Measurements from ENCODE around the gene AHR. TPM values are rescaled to one million over a fixed set of nuclear protein-coding genes. Genes with fewer than 3 reads are reported as not detected.

The AHR gene
- total RNA-seq, 1 donor from 2014 or later: 41.0 TPM

GRCh38 chr7:17300012-17300411 is 1.6 kb downstream of the AHR start:
- Mint-ChIP-seq H3K27me3 (peaks cover 28% of the 10 kb centered on the region), H3K36me3 (peaks cover 7% of the 10 kb centered on the region), H3K27ac (peak overlapping the region; percentile 88), H3K4me1 (ENCODE audit: unreplicated experiment) (peaks cover 8% of the 10 kb centered on the region), H3K9me3 (peaks cover 10% of the 10 kb centered on the region), H3K4me3 (peak overlapping the region; percentile 92)
- no peak for DNase-seq (ENCODE audit: extremely low spot score, unreplicated experiment)
- TF ChIP-seq CTCF (conservative IDR thresholded peaks at IDR 0.05): no peak

GRCh38 chr7:17300437-17300836 is 2.0 kb downstream of the AHR start:
- Mint-ChIP-seq H3K27ac (peak overlapping the region; percentile 88), H3K4me1 (ENCODE audit: unreplicated experiment) (peaks cover 13% of the 10 kb centered on the region), H3K27me3 (peaks cover 28% of the 10 kb centered on the region), H3K36me3 (peaks cover 7% of the 10 kb centered on the region), H3K9me3 (peaks cover 10% of the 10 kb centered on the region), H3K4me3 (peak overlapping the region; percentile 92)
- no peak for TF ChIP-seq CTCF (conservative IDR thresholded peaks at IDR 0.05)
- no peak for DNase-seq (ENCODE audit: extremely low spot score, unreplicated experiment)

GRCh38 chr7:17301471-17302456 is 3.3 kb downstream of the AHR start:
- H3K4me3 Mint-ChIP-seq: peak overlapping the region; percentile 53
- peak; percentile 85 for TF ChIP-seq CTCF (conservative IDR thresholded peaks at IDR 0.05)
- peaks cover 10% of the 10 kb centered on the region for H3K9me3 Mint-ChIP-seq
- peaks cover 21% of the 10 kb centered on the region for H3K27me3 Mint-ChIP-seq
- H3K4me1 Mint-ChIP-seq (ENCODE audit: unreplicated experiment): peaks cover 13% of the 10 kb centered on the region
- no peak overlapping the region for H3K27ac Mint-ChIP-seq
- peaks cover 7% of the 10 kb centered on the region for H3K36me3 Mint-ChIP-seq
- no peak for DNase-seq (ENCODE audit: extremely low spot score, unreplicated experiment)

- Mint-ChIP-seq H3K4me3 (peak overlapping the region; percentile 69), H3K36me3 (peaks cover 6% of the 10 kb centered on the region), H3K27me3 (peaks cover 17% of the 10 kb centered on the region), H3K4me1 (ENCODE audit: unreplicated experiment) (peaks cover 12% of the 10 kb centered on the region), H3K9me3 (peaks cover 6% of the 10 kb centered on the region), H3K27ac (no peak overlapping the region)
- no peak for TF ChIP-seq CTCF (conservative IDR thresholded peaks at IDR 0.05)
- DNase-seq (ENCODE audit: extremely low spot score, unreplicated experiment): no peak
Observed at GRCh38 chr7:17302575-17303142, 4.2 kb downstream of the AHR start.

- Mint-ChIP-seq H3K27me3 (peaks cover 4% of the 10 kb centered on the region), H3K9me3 (no peaks in the 10 kb centered on the region)
Observed at GRCh38 chr7:17304926-17305325, 6.5 kb downstream of the AHR start.

More at GRCh38 chr7:17304926-17305325, 6.5 kb downstream of the AHR start:
- no peak for TF ChIP-seq CTCF (conservative IDR thresholded peaks at IDR 0.05)
- H3K27ac Mint-ChIP-seq: peak overlapping the region; percentile 51
- no peak for DNase-seq (ENCODE audit: extremely low spot score, unreplicated experiment)
- no peaks in the 10 kb centered on the region for H3K36me3 Mint-ChIP-seq
- H3K4me1 Mint-ChIP-seq (ENCODE audit: unreplicated experiment): peaks cover 6% of the 10 kb centered on the region
- H3K4me3 Mint-ChIP-seq: peak overlapping the region; percentile 70

All from type B pancreatic cell (in vitro differentiated cells).